Measurements from ENCODE around the gene EGLN3. TPM values are rescaled to one million over a fixed set of nuclear protein-coding genes. Genes with fewer than 3 reads are reported as not detected.

Gene EGLN3
- total and polyA plus RNA-seq, 3 donors from 2014 or later: 2.9 to 3.4 (median 3.0) TPM

DNA sequence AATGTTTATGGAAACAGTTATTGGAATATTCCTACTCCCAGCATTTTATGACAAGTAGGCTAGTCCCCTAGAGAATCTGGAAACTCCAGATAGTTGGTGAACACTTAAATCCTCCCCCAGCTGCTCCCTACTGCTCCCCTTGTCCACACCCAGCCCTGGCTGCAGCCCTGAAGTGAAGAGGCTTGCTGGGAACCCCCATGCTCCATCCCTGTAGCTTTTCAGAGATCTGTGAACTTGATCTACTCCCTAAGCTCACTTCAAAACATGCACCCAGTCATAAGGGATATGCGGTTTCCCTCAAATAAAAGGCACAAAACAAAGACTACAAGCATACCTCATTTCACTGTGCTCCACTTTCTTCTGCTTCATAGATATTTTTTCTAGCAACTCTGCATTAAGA lies 33.2 kb downstream of the EGLN3 start:
- Histone ChIP-seq H3K4me1 (peaks cover 3% of the 10 kb centered on the region), H3K36me3 (ENCODE audit: low read depth, missing control alignments) (no peaks in the 10 kb centered on the region), H3K4me3 (no peak overlapping the region), H3K27ac (no peak overlapping the region), H3K27me3 (no peaks in the 10 kb centered on the region), H3K9me3 (no peaks in the 10 kb centered on the region)
- DNase-seq: no peak
- TF ChIP-seq, protein P1, sequence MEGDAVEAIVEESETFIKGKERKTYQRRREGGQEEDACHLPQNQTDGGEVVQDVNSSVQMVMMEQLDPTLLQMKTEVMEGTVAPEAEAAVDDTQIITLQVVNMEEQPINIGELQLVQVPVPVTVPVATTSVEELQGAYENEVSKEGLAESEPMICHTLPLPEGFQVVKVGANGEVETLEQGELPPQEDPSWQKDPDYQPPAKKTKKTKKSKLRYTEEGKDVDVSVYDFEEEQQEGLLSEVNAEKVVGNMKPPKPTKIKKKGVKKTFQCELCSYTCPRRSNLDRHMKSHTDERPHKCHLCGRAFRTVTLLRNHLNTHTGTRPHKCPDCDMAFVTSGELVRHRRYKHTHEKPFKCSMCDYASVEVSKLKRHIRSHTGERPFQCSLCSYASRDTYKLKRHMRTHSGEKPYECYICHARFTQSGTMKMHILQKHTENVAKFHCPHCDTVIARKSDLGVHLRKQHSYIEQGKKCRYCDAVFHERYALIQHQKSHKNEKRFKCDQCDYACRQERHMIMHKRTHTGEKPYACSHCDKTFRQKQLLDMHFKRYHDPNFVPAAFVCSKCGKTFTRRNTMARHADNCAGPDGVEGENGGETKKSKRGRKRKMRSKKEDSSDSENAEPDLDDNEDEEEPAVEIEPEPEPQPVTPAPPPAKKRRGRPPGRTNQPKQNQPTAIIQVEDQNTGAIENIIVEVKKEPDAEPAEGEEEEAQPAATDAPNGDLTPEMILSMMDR (IDR thresholded peaks at IDR 0.05): no peak
- no peak for TF ChIP-seq POLR2A (IDR thresholded peaks at IDR 0.05)
- WGBS, 2 donors: 81 to 100% methylated on average over 1 of the region's 1 CpG
- intact Hi-C loops (cut with DNase I; ENCODE audit: low total_unique reads): no loop called here

DNA sequence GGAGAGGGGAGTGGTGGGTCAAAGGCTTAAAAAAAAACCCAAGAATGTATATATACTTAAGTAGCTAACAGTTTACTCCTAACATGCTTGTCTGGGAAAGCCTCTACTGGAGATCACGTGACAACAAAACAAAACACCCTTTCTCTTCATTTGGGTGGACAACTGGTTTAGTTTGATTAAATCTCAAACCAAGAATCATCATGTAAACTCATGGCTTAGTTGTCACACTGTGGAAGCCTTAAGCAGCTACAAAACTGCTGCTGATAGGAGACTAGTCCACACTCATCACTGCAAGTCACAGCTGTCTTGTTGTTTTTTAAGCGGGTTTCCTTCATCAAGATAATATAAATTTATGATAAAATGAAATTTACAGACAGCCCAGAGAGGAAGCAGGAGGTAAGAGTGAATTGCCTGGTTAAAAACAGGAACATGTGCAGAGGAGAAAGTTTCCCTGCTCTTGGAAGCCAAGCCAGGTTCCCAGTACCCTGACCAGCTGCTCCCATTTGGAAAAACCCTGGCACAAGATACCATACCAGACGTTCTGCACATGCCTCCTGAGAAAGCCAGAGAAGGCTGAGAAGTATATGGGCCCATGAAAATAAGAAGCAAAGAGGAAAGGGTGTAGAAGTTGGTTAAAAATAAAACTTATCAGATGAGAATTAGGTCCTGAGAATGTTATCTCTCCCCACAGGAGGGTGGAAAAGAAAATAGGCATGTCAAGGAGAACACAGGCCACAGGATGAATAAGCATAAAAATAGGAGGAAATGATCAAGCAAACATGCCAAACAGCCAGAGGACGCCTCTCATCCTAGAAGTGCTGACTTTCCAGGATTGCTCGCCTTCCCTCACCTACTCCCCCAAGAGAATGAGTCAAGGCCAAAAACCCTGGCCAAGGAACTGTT lies 34.0 kb downstream of the EGLN3 start:
- DNase-seq: no peak
- Histone ChIP-seq H3K4me3 (no peak overlapping the region), H3K36me3 (ENCODE audit: low read depth, missing control alignments) (no peaks in the 10 kb centered on the region), H3K4me1 (peaks cover 3% of the 10 kb centered on the region), H3K27me3 (no peaks in the 10 kb centered on the region), H3K27ac (no peak overlapping the region), H3K9me3 (no peaks in the 10 kb centered on the region)
- WGBS, 2 donors: 50 to 53% methylated on average over 5 of the region's 5 CpGs
- TF ChIP-seq POLR2A (IDR thresholded peaks at IDR 0.05): no peak
- TF ChIP-seq, protein P1 (IDR thresholded peaks at IDR 0.05): no peak
- intact Hi-C loops (cut with DNase I; ENCODE audit: low total_unique reads): no loop called here

- H3K4me1 ChIP-seq: peaks cover 3% of the 10 kb centered on the region
- no peaks in the 10 kb centered on the region for H3K36me3 ChIP-seq (ENCODE audit: low read depth, missing control alignments)
- no peak overlapping the region for H3K27ac ChIP-seq
- DNase-seq: no peak
- H3K27me3 ChIP-seq: no peaks in the 10 kb centered on the region
- 92 to 95% methylated on average over 7 of the region's 7 CpGs for WGBS, 2 donors
- TF ChIP-seq POLR2A (IDR thresholded peaks at IDR 0.05): no peak
- TF ChIP-seq, protein P1 (IDR thresholded peaks at IDR 0.05): no peak
- H3K9me3 ChIP-seq: no peaks in the 10 kb centered on the region
- intact Hi-C loops (cut with DNase I; ENCODE audit: low total_unique reads): no loop called here
- no peak overlapping the region for H3K4me3 ChIP-seq
Observed at GRCh38 chr14:33915682-33916081, 35.2 kb downstream of the EGLN3 start.

DNA sequence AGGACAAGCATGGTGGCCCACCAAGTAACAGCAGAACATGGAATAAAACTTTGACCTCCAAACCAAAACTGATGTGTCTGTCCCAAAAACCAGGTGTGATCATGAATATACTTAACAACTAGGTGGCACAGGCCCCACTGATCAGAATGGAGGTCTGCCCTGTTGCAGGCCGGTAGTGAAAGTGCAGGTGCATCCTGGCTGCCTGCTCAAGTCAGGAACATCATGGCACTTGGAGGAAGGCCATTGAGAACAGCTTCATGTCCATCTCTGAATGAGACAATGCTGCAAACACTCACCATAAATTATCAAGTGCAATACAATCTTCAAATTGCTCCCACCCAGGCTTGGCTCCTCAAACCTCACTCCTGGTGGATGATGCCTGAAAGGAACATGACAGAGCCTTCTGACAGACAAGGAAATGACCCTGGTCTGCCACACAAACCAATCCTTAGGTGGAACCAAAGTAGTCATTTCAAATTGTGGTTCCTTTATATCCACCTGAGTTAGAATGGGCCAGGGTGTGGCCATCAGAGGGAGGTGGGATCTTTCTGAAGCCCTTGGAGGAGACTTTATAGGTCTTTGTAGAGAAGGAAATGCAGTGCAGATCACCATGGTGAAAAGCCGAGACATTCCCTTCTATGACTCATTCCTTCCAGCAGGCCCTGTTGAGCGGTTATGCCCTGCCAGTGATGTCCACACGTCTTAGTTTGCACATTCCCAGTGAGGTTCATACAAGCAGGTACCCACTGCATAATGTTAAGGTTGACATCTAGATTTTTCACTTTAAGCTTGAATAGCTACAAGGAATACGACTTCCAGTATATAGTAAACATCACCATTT lies 36.0 kb downstream of the EGLN3 start:
- H3K27ac ChIP-seq: no peak overlapping the region
- TF ChIP-seq POLR2A (IDR thresholded peaks at IDR 0.05): no peak
- TF ChIP-seq, protein P1 (IDR thresholded peaks at IDR 0.05): no peak

More for the DNA sequence above, 36.0 kb downstream of the EGLN3 start:
- Histone ChIP-seq H3K36me3 (ENCODE audit: low read depth, missing control alignments) (no peaks in the 10 kb centered on the region), H3K4me1 (peaks cover 3% of the 10 kb centered on the region), H3K9me3 (no peaks in the 10 kb centered on the region), H3K4me3 (no peak overlapping the region), H3K27me3 (no peaks in the 10 kb centered on the region)
- intact Hi-C loops (cut with DNase I; ENCODE audit: low total_unique reads): no loop called here
- whole genome bisulfite sequencing, 2 donors: 89 to 91% methylated on average over 5 of the region's 5 CpGs
- DNase-seq: no peak
